HepG2 (cell line): ENCODE measurements around the gene TAB2. TPM values are rescaled to one million over a fixed set of nuclear protein-coding genes. Genes with fewer than 3 reads are reported as not detected.
A peak's percentile ranks its signal among the peaks of the same experiment; 100 is the strongest.

Source experiments
- ATAC-seq: fragments of 200-7000 bp; cut with Tn5 transposase; 3 replicates; pipeline ENCODE4 v1.9.1; 2020; ENCODE audit warnings: mild to moderate bottlenecking, moderate library complexity
- BruUV-seq: library from RNA; stranded (reverse); fragments of 400-500 nt; replicated peaks from 2 replicates; lab custom pipeline; 2021; lab: Mats Ljungman, UMichigan
- CTCF ChIA-PET: fragments of 300-600 bp; formaldehyde crosslinking; extraction: SDS; loops from one replicate; lab custom pipeline; 2021; ENCODE audit warnings: low total read pairs, inconsistent platforms, low intra/inter-chr PET ratio; lab: Yijun Ruan, JAX
- POLR2A ChIA-PET: fragments of 350-600 bp; sonication (Branson Sonifier 250); formaldehyde crosslinking; loops from one replicate; lab custom pipeline; 2020; ENCODE audit warnings: antibody characterized with exemption, inconsistent platforms; lab: Yijun Ruan, JAX
- DNase-seq: peaks from one replicate; pipeline ENCODE4 v3.0.0-alpha.2; 2015; ENCODE audit warnings: low spot score
- FAIRE-seq: peaks from 3 replicates; lab custom pipeline; 2011; peaks lifted over from hg19 to GRCh38; lab: Jason Lieb, UNC
- H2AFZ ChIP-seq: one replicate; pipeline ENCODE4 v1.6.1; 2011; ENCODE audit warnings: low read length, inconsistent platforms
- H3K27ac ChIP-seq: fragments of 300-600 bp; 3 replicates; pipeline ENCODE4 v1.8.0; 2011; ENCODE audit warnings: mixed run types, mild to moderate bottlenecking, mixed read lengths, low read length, inconsistent platforms; ENCODE audit not compliant: insufficient read depth; ENCODE audit errors: extremely low read length
- H3K27me3 ChIP-seq, 2 experiments: fragments of 200-600 bp in 1 of 2; 2 replicates in 1 of 2; 3 replicates in 1 of 2; pipeline versions ENCODE4 v1.6.0 to v1.8.0; 2011; ENCODE audit warnings: low read length in 2 of 2, mild to moderate bottlenecking in 2 of 2, moderate library complexity in 2 of 2, inconsistent platforms in 1 of 2; ENCODE audit not compliant: insufficient read depth in 2 of 2, control insufficient read depth in 1 of 2
- H3K36me3 ChIP-seq, 2 experiments: fragments of 200-600 bp in 1 of 2; replicated peaks in 1 of 2; 2 replicates in 1 of 2; 3 replicates in 1 of 2; pipeline versions ENCODE4 v1.5.1 to v1.8.0; 2011; ENCODE audit warnings: low read length in 2 of 2, inconsistent platforms in 1 of 2; ENCODE audit not compliant: insufficient read depth in 2 of 2, control insufficient read depth in 1 of 2
- H3K4me1 ChIP-seq: 2 replicates; pipeline ENCODE4 v1.5.1; 2012; ENCODE audit warnings: low read length, inconsistent platforms; ENCODE audit not compliant: insufficient read depth
- H3K4me2 ChIP-seq: 2 replicates; pipeline ENCODE4 v1.6.0; 2011; ENCODE audit warnings: low read depth, low read length, inconsistent platforms
- H3K4me3 ChIP-seq, 3 experiments: fragments of 200-600 bp in 1 of 3; sonication (generic), shearing (Covaris generic) in 1 of 3; replicated peaks in 1 of 3; 2 replicates each; pipeline ENCODE4 v1.5.1; 2011 to 2016; ENCODE audit warnings: low read length in 3 of 3, inconsistent platforms in 2 of 3, low read depth in 2 of 3, mild to moderate bottlenecking in 2 of 3, control low read depth in 1 of 3, mixed read lengths in 1 of 3; ENCODE audit not compliant: insufficient read depth in 1 of 3
- H3K79me2 ChIP-seq: one replicate; pipeline ENCODE4 v1.6.1; 2011; ENCODE audit warnings: low read length, inconsistent platforms; ENCODE audit not compliant: insufficient read depth
- H3K9ac ChIP-seq: 2 replicates; pipeline ENCODE4 v1.6.0; 2011; ENCODE audit warnings: mild to moderate bottlenecking, low read depth, low read length, inconsistent platforms; ENCODE audit not compliant: insufficient read depth
- H3K9me3 ChIP-seq: 2 replicates; pipeline ENCODE4 v1.5.1; 2012; ENCODE audit warnings: mild to moderate bottlenecking, low read length
- H4K20me1 ChIP-seq: 2 replicates; pipeline ENCODE4 v1.6.0; 2011; ENCODE audit warnings: inconsistent platforms, mild to moderate bottlenecking, low read length, moderate library complexity; ENCODE audit not compliant: insufficient read depth
- ATAD3A ChIP-seq: sonication (generic); formaldehyde crosslinking; IDR thresholded peaks from 2 replicates; pipeline ENCODE4 v1.4.0; 2020; ENCODE audit warnings: missing genetic modification reagents
- FOXP4 ChIP-seq: sonication (generic); formaldehyde crosslinking; IDR thresholded peaks from 2 replicates; pipeline ENCODE4 v1.4.0; 2020; ENCODE audit warnings: missing genetic modification reagents
- HIC2 ChIP-seq: sonication (generic); formaldehyde crosslinking; IDR thresholded peaks from 2 replicates; pipeline ENCODE4 v1.9.0; 2022; ENCODE audit warnings: low read depth, missing genetic modification reagents
- KLF15 ChIP-seq: sonication (generic); formaldehyde crosslinking; IDR thresholded peaks from 2 replicates; pipeline ENCODE4 v1.8.1; 2023; ENCODE audit warnings: borderline replicate concordance, mild to moderate bottlenecking, inconsistent platforms, missing genetic modification reagents, mixed read lengths
- NCOA5 ChIP-seq: sonication (generic); formaldehyde crosslinking; IDR thresholded peaks from 2 replicates; pipeline ENCODE4 v1.4.0; 2020; ENCODE audit warnings: missing genetic modification reagents
- ZNF263 ChIP-seq: sonication (generic); formaldehyde crosslinking; IDR thresholded peaks from 2 replicates; pipeline ENCODE4 v1.4.0; 2020; ENCODE audit warnings: missing genetic modification reagents
- ZNF547 ChIP-seq: sonication (generic); formaldehyde crosslinking; IDR thresholded peaks from 2 replicates; pipeline ENCODE4 v1.5.1; 2020; ENCODE audit warnings: mild to moderate bottlenecking, missing genetic modification reagents
- WGBS: methylation state at CpG from one replicate; pipeline ENCODE4 v1.1.6; 2017; ENCODE audit warnings: low lambda C conversion rate; 5-methylcytosine and 5-hydroxymethylcytosine counted together
- in situ Hi-C: cut with HindIII; loops from 2 replicates; pipeline ENCODE4 v1.10.0; 2017; ENCODE audit warnings: low pct_unique_long_range_greater_than_20kb; ENCODE audit not compliant: extremely low pct_ligation_motif_present
- intact Hi-C: fragments of 100-400 bp; cut with micrococcal nuclease; formaldehyde crosslinking; loops from one replicate; pipeline ENCODE4 v1.10.0; 2022; ENCODE audit not compliant: unreplicated experiment
- polyA plus RNA-seq, 8 experiments: library from polyadenylated mRNA; depleted of rRNA in 3 of 8; stranded (reverse) in 7 of 8; unstranded in 1 of 8; fragments of >200 nt; fragmentation: Illumina TruSeq in 4 of 8; extraction: Trizol in 4 of 8; gene quantifications; 2 replicates each; pipeline versions ENCODE4 v1.2.1 to v1.2.3, GENCODE V29; 2011 to 2016; ENCODE audit warnings: low read depth in 4 of 8, missing spikeins in 1 of 8, mixed read lengths in 1 of 8; ENCODE audit not compliant: insufficient read depth in 1 of 8
- total RNA-seq, 5 experiments: library from RNA; depleted of rRNA; stranded (reverse); fragments of >200 nt; fragmentation: Illumina TruSeq; extraction: Trizol; gene quantifications; 2 replicates each; pipeline ENCODE4 v1.2.3, GENCODE V29; 2016; ENCODE audit warnings: low read depth in 1 of 5

TAB2 gene
- total and polyA plus RNA-seq, 2 of the 13 experiments (the other 11 are each of a cell fraction or from before 2014, with no cell fraction given), result 23.7 to 50.2 TPM

DNA sequence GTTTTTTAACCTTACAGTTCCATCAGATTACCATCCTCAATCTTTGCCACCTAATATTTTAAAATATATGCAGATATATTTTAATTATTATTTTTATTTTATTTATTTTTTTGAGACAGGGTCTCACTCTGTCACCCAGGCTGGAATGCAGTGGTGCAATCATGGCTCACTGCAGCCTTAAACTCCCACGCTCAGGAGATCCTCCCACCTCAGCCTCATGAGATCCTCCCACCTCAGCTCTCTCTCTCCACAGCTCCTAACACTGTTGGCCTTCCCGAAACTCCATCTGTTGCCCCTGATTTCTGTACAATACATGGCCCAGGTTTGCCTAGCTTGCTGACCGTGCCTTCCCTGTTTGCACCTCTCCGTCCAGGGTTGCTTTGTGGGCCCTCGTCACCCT, 4.4 kb upstream of the TAB2 start:
- H3K4me3 ChIP-seq, result no peak overlapping the region
- no peak for FAIRE-seq
- no TSS peak for BruUV-seq
- TF ChIP-seq ATAD3A, result no peak
- no peak for TF ChIP-seq ZNF547 (CRISPR knock-in tag)
- TF ChIP-seq ZNF263 (CRISPR knock-in tag), result peak; percentile 75
- TF ChIP-seq KLF15 (CRISPR knock-in tag), result no peak
- TF ChIP-seq, all 625 proteins: peak for 1
- in situ Hi-C loops (loop anchor here (10.0 kb wide), 1 partner anchor 278 kb away; no protein-coding TSS in a partner anchor), intact Hi-C loops (no loop called here)
- 45% methylated on average over 5 of the region's 5 CpGs for WGBS
- POLR2A ChIA-PET, result no interaction called here
- DNase-seq (no peak), ATAC-seq (no peak)
- Histone ChIP-seq H3K27ac (no peak overlapping the region), H3K4me1 (no peaks in the 10 kb centered on the region), H4K20me1 (no peaks in the 10 kb centered on the region), H3K27me3 (peaks cover 2 to 6% of the 10 kb centered on the region in 2 experiments; a peak in 2 of 5 replicates), H3K9me3 (no peaks in the 10 kb centered on the region), H3K79me2 (no peaks in the 10 kb centered on the region), H3K4me2 (no peak overlapping the region), H2AFZ (no peak overlapping the region), H3K9ac (no peak overlapping the region), H3K36me3 (no peaks in the 10 kb centered on the region)
- CTCF ChIA-PET, result no interaction called here

DNA sequence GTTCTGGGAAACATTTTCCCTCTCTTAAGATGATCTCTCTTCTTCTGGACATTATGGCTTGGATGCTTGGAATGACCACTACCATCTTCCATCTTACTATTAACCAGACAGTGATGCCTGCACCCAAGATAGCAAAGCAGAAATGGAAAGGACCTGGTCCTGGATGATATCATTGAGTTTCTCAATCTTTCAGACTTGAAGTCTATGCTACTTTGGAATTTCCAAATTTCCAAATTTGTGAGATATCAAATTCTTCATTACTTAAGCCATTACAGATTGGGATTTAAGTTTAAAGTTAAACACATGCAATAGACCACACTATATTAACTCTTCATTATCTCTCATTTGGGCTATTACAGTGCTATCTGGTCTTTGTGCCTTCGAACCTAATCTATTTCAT, 3.7 kb upstream of the TAB2 start:
- Histone ChIP-seq H3K4me1 (peaks cover 3% of the 10 kb centered on the region; the same call in 1 of the 2 replicates), H4K20me1 (peaks cover 5% of the 10 kb centered on the region), H3K27ac (no peak overlapping the region), H3K9me3 (no peaks in the 10 kb centered on the region), H3K9ac (no peak overlapping the region), H3K27me3 (peaks cover 2 to 6% of the 10 kb centered on the region in 2 experiments; a peak in 2 of 5 replicates), H3K4me3 (no peak overlapping the region), H3K79me2 (peaks cover 7% of the 10 kb centered on the region), H2AFZ (no peak overlapping the region), H3K4me2 (no peak overlapping the region), H3K36me3 (no peaks in the 10 kb centered on the region)
- in situ Hi-C loops, result loop anchor here (10.0 kb wide), 1 partner anchor 279 kb away; no protein-coding TSS in a partner anchor
- ATAC-seq (no peak), FAIRE-seq (no peak), DNase-seq (no peak)
- ChIA-PET CTCF (no interaction called here), POLR2A (no interaction called here)
- TF ChIP-seq NCOA5 (CRISPR knock-in tag) (no peak), FOXP4 (CRISPR knock-in tag) (no peak), HIC2 (CRISPR knock-in tag) (no peak)
- intact Hi-C loops, result no loop called here
- 100% methylated on average over 1 of the region's 1 CpG for WGBS
- BruUV-seq, result no TSS peak
